ENCODE measurements around the gene RNF133. TPM values are rescaled to one million over a fixed set of nuclear protein-coding genes. Genes with fewer than 3 reads are reported as not detected.
"Not testable (repeated sequence)": the region's sequence is repeated elsewhere in the genome, so short reads cannot be mapped to it uniquely, and the experiment has no call there.

The RNF133 gene
- total and polyA plus RNA-seq, 2 experiments from 2014 or later: 0.80 TPM; not detected in 1

GRCh38 chr7:122689346-122690109, 9.4 kb downstream of the RNF133 start:
- no peaks in the 10 kb centered on the region for H3K36me3 ChIP-seq
- no peak overlapping the region for H3K27ac ChIP-seq
- H3K9me3 ChIP-seq (ENCODE audit: low read depth): no peaks in the 10 kb centered on the region
- no peaks in the 10 kb centered on the region for H3K27me3 ChIP-seq
- H3K4me1 ChIP-seq (ENCODE audit: low read depth): no peaks in the 10 kb centered on the region
- TF ChIP-seq CTCF (IDR thresholded peaks at IDR 0.05; ENCODE audit: low read depth, low read length): no peak
- H3K4me3 ChIP-seq: no peak overlapping the region
- DNase-seq (ENCODE audit: low read depth in 1 of 2, low spot score in 1 of 2): no peak

DNA sequence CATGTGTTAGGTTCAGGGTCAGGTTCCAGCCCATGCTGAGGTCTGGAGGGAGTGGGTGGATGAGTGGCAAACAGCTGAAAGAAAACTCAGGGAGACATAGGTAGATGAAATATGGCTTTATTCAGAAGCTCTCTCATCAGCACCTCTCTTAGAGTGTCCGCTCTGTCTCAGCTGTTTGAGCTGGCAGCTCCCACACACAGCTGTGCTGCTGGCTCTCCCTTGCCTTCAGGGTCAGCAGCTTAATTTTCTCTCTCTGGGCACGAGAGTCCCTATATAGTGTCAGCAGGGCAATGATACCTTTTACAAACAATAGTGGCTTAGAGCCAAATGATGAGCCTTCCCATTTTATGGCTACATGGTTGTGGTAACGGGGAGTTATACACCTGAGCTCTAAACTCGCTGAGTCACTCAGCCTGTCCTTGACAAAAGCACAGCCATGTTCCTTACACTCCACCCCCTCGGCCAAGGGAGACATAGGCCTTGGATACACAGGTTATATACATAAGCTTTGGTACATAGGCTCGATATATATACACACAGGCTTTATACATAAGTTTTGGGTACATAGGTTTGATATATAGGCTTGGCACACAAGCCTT, 10.4 kb downstream of the RNF133 start:
- no peaks in the 10 kb centered on the region for H3K9me3 ChIP-seq (ENCODE audit: low read depth)
- H3K27ac ChIP-seq: no peak overlapping the region
- no peaks in the 10 kb centered on the region for H3K4me1 ChIP-seq (ENCODE audit: low read depth)
- no peak for TF ChIP-seq CTCF (IDR thresholded peaks at IDR 0.05; ENCODE audit: low read depth, low read length)
- no peaks in the 10 kb centered on the region for H3K27me3 ChIP-seq
- no peaks in the 10 kb centered on the region for H3K36me3 ChIP-seq
- H3K4me3 ChIP-seq: no peak overlapping the region
- no peak for DNase-seq (ENCODE audit: low read depth in 1 of 2, low spot score in 1 of 2)

DNA sequence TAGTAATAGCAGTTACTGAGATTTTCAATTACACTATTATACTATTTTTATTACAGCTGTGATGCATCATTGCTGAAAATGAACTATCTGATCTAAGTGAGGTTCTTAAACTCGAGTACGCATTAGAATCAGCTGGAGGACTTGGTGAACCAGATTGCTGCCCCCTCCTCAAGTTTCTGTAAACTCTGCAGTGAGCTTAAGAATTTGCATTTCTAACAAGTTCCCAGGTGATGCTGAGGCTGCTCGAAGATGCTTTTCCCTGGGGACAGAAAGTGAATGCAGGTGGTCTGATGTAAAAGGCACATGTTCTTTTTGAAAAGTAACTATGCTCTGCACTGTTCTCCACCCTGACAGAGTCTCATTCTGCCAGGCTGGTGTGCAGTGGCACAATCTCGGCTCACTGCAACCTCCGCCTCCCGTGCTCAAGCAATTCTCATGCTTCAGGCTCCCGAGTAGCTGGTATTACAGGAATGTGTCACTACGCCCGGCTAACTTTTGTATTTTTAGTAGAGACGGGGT, 12.5 kb downstream of the RNF133 start:
- H3K9me3 ChIP-seq (ENCODE audit: low read depth): no peaks in the 10 kb centered on the region
- TF ChIP-seq CTCF (IDR thresholded peaks at IDR 0.05; ENCODE audit: low read depth, low read length): no peak
- no peaks in the 10 kb centered on the region for H3K36me3 ChIP-seq
- H3K4me1 ChIP-seq (ENCODE audit: low read depth): no peaks in the 10 kb centered on the region
- no peaks in the 10 kb centered on the region for H3K27me3 ChIP-seq
- H3K4me3 ChIP-seq: no peak overlapping the region
- H3K27ac ChIP-seq: no peak overlapping the region
- no peak for DNase-seq (ENCODE audit: low read depth in 1 of 2, low spot score in 1 of 2)

DNA sequence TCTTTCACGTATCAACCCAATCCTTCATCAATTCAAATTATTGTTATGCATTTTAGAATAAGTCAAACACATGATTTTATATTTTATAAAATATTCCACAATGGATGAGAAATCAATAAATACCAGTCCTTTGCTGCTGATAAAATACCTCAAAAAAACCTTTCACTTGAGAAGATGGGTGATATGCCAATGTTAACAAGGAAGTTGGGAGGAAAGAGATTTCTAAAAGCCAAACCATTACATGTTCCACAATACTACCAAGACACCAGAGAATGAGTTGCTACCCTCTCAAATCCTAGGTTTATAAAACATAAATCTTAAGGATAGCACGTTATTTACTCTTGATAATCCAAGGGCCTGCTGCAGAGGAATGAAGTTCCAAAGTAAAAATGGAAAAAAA, 14.4 kb downstream of the RNF133 start:
- no peak for TF ChIP-seq CTCF (IDR thresholded peaks at IDR 0.05; ENCODE audit: low read depth, low read length)
- no peaks in the 10 kb centered on the region for H3K36me3 ChIP-seq
- no peaks in the 10 kb centered on the region for H3K4me1 ChIP-seq (ENCODE audit: low read depth)
- H3K27me3 ChIP-seq: no peaks in the 10 kb centered on the region
- no peak for DNase-seq (ENCODE audit: low read depth in 1 of 2, low spot score in 1 of 2)
- no peak overlapping the region for H3K4me3 ChIP-seq
- no peak overlapping the region for H3K27ac ChIP-seq
- H3K9me3 ChIP-seq (ENCODE audit: low read depth): no peaks in the 10 kb centered on the region

DNA sequence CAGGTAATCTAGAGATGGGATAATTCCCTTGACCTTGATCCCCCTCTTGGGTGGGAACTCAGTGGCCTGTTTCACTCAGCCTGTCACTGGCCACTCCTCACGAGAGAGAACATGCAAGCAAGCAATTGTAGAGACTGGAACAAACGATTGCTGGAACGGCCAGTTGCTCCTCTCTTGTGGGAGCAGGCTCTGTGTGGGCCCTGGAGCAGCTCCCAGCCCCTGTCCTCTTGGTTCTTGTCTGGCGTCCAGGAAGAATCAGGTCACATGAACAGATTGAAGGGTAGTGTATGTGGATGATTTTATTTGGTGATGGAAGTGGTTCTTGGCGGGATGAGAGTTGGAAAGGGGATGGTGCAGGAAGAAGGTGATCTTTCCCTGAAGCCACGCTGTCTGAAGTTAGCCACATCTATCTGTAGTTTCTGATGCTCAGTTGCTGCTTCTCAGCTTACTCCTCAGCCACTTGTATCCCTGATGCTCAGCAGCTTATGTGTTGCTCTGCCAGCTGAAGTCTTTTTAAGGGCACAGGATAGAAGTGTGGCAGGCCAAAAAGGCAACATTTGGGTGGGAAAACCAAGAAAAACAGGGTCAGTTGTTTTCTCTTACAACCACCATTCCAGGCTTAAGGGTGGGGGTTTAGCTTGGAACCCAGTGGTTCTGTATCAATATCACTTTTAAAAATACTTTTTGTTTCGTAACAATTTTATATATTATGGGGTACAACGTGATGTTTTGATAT, 15.9 kb downstream of the RNF133 start:
- Histone ChIP-seq H3K27me3 (no peaks in the 10 kb centered on the region), H3K27ac (no peak overlapping the region), H3K4me3 (no peak overlapping the region), H3K4me1 (ENCODE audit: low read depth) (no peaks in the 10 kb centered on the region), H3K36me3 (no peaks in the 10 kb centered on the region), H3K9me3 (ENCODE audit: low read depth) (no peaks in the 10 kb centered on the region)
- TF ChIP-seq CTCF (IDR thresholded peaks at IDR 0.05; ENCODE audit: low read depth, low read length): no peak
- no peak for DNase-seq (ENCODE audit: low read depth in 1 of 2, low spot score in 1 of 2)

DNA sequence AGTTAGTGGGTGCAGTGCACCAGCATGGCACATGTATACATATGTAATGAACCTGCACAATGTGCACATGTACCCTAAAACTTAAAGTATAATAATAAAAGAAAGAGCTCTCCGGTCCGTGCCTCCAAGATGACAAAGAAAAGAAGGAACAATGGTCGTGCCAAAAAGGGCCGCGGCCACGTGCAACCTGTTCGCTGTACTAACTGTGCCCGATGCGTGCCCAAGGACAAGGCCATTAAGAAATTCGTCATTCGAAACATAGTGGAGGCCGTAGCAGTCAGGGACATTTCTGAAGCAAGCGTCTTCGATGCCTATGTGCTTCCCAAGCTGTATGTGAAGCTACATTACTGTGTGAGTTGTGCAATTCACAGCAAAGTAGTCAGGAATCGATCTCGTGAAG, 17.7 kb downstream of the RNF133 start:
- not testable (repeated sequence) for H3K27me3 ChIP-seq; DNase-seq (ENCODE audit: low read depth in 1 of 2, low spot score in 1 of 2); H3K9me3 ChIP-seq (ENCODE audit: low read depth); H3K27ac ChIP-seq; H3K4me3 ChIP-seq; H3K36me3 ChIP-seq; H3K4me1 ChIP-seq (ENCODE audit: low read depth)
